ENCODE measurements around the gene TIAM2.

GRCh38 chr6:155146205-155146604 lies 151.1 kb downstream of the TIAM2 start:
- TF ChIP-seq EP300 (IDR thresholded peaks at IDR 0.05): no peak
- no peak for TF ChIP-seq CTCF (IDR thresholded peaks at IDR 0.05)
- no peak for TF ChIP-seq POLR2AphosphoS5 (IDR thresholded peaks at IDR 0.05)
- no peak for TF ChIP-seq POLR2A (IDR thresholded peaks at IDR 0.05)
